Mesodermal cell (in vitro differentiated cells): ENCODE results near the gene FHAD1.
"Not testable (repeated sequence)": the region's sequence is repeated elsewhere in the genome, so short reads cannot be mapped to it uniquely, and the experiment has no call there.

Experiments
- H3K27ac ChIP-seq: 2 replicates; pipeline ENCODE4 v1.7.0; 2013; ENCODE audit warnings: mild to moderate bottlenecking, low read depth, low read length, moderate library complexity; ENCODE audit not compliant: severe bottlenecking
- H3K36me3 ChIP-seq: 2 replicates; pipeline ENCODE4 v1.7.1; 2013; ENCODE audit warnings: mild to moderate bottlenecking, low read length, moderate library complexity; ENCODE audit not compliant: control insufficient read depth, insufficient read depth
- H3K4me1 ChIP-seq: one replicate; pipeline ENCODE4 v1.7.1; 2013; ENCODE audit warnings: mild to moderate bottlenecking, low read length; ENCODE audit not compliant: insufficient read depth, control insufficient read depth, poor library complexity, severe bottlenecking
- H3K4me3 ChIP-seq: 2 replicates; pipeline ENCODE4 v1.7.0; 2013; ENCODE audit warnings: low read length, control low read depth, mild to moderate bottlenecking; ENCODE audit not compliant: insufficient read depth, poor library complexity, severe bottlenecking; ENCODE audit errors: extremely low read depth
- H3K9me3 ChIP-seq: 2 replicates; pipeline ENCODE4 v1.7.1; 2013; ENCODE audit warnings: mild to moderate bottlenecking, low read length, moderate library complexity; ENCODE audit not compliant: control insufficient read depth
- WGBS, 2 experiments: methylation state at CpG; one replicate each; pipeline ENCODE4 v1.1.5; 2013; ENCODE audit warnings: missing lambda C conversion rate in 2 of 2; ENCODE audit not compliant: insufficient coverage in 2 of 2; 5-methylcytosine and 5-hydroxymethylcytosine counted together

FHAD1 gene

DNA sequence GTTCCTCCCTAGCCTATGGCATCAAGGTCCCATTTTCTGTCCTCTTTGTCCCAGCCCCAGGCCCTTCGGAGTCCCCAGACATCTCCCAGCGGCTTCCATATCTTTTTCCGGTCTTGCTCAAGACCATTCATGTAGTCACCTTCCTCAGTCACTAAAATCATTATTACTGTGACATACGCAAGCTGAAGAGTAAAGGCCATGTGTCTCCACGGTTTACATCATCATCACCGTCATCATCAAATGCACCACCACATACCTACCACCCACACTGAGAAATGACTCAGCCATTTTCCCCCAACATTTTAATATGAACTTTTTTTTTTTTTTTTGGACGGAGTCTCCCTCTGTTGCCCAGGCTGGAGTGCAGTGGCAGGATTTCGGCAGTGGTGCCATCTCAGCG lies 43.4 kb downstream of the FHAD1 start:
- H3K4me3 ChIP-seq, result no peak overlapping the region
- no peaks in the 10 kb centered on the region for H3K4me1 ChIP-seq
- WGBS, 2 experiments, result 76 to 82% methylated on average over 6 to 9 of the region's 9 CpGs
- H3K36me3 ChIP-seq, result no peaks in the 10 kb centered on the region
- H3K9me3 ChIP-seq, result no peaks in the 10 kb centered on the region
- H3K27ac ChIP-seq, result no peak overlapping the region

DNA sequence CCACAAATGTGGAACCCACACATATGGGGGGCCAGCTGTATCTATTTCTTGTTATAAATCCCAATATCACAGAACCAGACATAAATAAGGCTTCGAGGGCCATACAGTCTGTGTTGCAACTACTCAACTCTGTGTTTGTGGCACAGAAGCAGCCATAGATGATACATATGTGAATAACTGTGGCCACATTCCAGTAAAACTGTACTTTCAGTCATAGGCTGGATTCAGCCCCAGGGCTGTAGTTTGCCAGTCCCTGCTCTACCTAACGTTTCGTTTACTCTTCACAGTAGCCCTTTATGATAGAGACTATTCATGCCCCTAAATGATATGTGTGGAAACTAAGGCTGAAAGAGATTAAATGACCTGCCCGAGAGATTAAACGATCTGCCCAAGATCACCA lies 48.7 kb downstream of the FHAD1 start:
- WGBS, 2 experiments, result 90 to 95% methylated on average over 4 to 5 of the region's 5 CpGs

DNA sequence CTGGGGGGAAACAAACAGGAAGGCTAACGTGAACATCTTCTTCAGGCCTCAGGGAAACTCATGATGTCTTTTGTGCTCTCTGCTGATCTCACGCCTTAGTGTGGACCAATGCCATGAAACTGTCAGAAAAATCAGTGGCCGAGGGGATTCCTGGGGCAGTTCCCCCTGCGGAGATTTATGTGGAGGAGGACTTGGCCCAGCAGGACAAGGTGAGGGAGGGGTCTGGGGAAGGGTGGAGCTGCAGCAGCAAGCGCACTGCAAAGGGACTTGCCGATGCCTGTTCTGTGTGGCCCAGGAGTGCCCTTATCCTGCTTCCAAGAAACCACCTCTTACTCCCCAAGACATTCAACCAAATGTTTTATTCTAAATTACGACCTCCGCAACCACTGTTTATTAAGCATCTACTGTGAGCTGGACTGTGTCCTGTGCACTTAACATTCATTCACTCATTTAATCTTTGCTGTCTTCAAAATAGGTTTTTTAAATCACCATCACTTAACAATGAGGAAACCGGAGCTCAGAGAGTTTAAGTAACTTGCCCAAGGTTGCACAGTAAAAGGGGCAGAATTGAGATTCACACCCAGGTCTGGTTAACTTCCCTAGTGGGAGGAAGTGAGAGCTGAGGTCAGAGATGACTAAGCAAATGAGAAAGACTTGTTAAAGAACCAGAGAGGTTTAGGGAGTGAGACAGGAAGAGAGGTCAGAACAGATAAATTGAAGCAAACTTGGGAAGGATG lies 49.7 kb downstream of the FHAD1 start:
- no peaks in the 10 kb centered on the region for H3K36me3 ChIP-seq
- H3K4me1 ChIP-seq, result no peaks in the 10 kb centered on the region
- no peaks in the 10 kb centered on the region for H3K9me3 ChIP-seq
- no peak overlapping the region for H3K4me3 ChIP-seq
- no peak overlapping the region for H3K27ac ChIP-seq
- WGBS, 2 experiments, result 84 to 89% methylated on average over 8 to 9 of the region's 9 CpGs

More for the DNA sequence above, 48.7 kb downstream of the FHAD1 start:
- Histone ChIP-seq H3K4me3 (no peak overlapping the region), H3K36me3 (no peaks in the 10 kb centered on the region), H3K9me3 (no peaks in the 10 kb centered on the region), H3K27ac (no peak overlapping the region), H3K4me1 (no peaks in the 10 kb centered on the region)

DNA sequence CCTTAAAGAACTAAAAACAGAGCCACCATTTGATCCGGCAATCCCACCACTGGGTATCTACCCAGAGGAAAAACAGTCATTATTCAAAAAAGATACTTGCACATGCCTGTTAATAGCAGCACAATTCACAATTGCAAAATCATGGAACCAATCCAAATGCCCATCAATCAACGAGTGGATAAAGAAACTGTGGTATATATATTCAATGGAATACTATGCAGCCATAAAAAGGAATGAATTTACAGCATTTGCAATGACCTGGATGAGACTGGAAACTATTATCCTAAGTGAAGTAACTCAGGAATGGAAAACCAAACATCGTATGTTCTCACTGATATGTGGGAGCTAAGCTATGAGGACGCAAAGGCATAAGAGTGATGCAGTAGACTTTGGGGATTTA lies 51.0 kb downstream of the FHAD1 start:
- H3K4me3 ChIP-seq, H3K4me1 ChIP-seq, H3K36me3 ChIP-seq, H3K9me3 ChIP-seq, H3K27ac ChIP-seq: not testable (repeated sequence)
- 89 to 100% methylated on average over 2 to 3 of the region's 4 CpGs for WGBS, 2 experiments

DNA sequence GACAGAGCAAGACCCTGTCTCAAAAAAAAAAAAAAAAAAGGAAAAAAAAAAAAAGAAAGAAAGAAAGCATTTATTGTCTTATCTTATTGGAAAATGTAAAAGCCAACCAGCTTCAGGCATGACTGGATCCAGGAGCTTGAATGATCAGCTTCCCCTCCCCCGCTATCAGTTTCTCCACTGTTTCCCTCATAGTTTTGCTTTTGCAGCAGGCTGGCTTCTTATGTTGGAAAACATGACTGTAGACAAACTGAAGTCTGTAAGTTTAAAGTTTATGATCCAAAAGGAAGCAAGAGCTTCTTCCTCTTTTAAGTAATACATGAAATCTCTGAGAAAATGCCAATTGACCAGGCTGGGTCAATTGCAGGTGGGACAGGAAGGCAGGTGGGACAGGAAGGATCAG lies 52.2 kb downstream of the FHAD1 start:
- no peak overlapping the region for H3K27ac ChIP-seq
- no peaks in the 10 kb centered on the region for H3K4me1 ChIP-seq
- 43 to 60% methylated on average over 1 of the region's 1 CpG for WGBS, 2 experiments
- H3K36me3 ChIP-seq, result no peaks in the 10 kb centered on the region
- H3K4me3 ChIP-seq, result no peak overlapping the region
- no peaks in the 10 kb centered on the region for H3K9me3 ChIP-seq

DNA sequence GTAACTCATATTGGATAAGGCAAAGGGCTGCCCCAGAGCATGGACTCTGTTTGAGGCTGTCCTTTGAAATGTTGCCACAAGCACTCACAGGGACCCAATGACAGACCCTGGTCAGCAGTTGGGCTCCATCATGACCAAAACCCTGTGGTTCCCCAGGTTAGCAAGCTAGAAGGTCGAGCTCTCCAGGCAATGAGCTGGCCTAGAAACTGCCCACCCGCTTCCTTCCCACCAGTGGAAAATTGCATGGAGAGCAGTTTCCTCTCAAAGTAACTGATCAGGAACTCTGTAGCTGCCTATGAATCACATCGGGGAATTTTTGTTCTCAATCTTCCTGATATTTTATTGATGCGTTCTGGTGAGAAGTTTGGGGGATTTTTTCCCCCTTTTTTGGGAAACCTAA lies 52.8 kb downstream of the FHAD1 start:
- Histone ChIP-seq H3K36me3 (no peaks in the 10 kb centered on the region), H3K9me3 (no peaks in the 10 kb centered on the region), H3K4me3 (no peak overlapping the region), H3K27ac (no peak overlapping the region), H3K4me1 (no peaks in the 10 kb centered on the region)
- 88 to 90% methylated on average over 2 to 4 of the region's 4 CpGs for WGBS, 2 experiments

DNA sequence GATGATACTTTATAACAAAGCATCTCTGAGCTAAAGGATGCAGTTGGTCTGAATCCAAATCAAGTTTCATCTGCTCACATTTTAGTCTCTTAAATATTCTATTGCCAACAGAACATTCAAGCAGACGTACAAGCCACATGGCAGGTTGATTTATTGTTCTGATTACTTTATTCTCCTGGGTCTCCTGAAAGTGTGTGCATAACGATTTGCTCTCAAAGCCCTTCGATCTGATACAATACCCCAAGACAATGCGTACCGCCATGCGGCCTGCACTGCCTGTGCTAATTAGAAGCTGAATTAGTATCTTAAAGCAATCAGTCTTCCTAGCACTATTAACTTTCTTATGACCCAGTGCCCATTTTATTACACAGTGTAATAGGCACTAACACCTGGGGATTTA lies 56.9 kb downstream of the FHAD1 start:
- Histone ChIP-seq H3K9me3 (no peaks in the 10 kb centered on the region), H3K4me1 (no peaks in the 10 kb centered on the region), H3K36me3 (no peaks in the 10 kb centered on the region), H3K27ac (no peak overlapping the region), H3K4me3 (no peak overlapping the region)
- 93% methylated on average over 2 to 6 of the region's 6 CpGs for WGBS, 2 experiments

DNA sequence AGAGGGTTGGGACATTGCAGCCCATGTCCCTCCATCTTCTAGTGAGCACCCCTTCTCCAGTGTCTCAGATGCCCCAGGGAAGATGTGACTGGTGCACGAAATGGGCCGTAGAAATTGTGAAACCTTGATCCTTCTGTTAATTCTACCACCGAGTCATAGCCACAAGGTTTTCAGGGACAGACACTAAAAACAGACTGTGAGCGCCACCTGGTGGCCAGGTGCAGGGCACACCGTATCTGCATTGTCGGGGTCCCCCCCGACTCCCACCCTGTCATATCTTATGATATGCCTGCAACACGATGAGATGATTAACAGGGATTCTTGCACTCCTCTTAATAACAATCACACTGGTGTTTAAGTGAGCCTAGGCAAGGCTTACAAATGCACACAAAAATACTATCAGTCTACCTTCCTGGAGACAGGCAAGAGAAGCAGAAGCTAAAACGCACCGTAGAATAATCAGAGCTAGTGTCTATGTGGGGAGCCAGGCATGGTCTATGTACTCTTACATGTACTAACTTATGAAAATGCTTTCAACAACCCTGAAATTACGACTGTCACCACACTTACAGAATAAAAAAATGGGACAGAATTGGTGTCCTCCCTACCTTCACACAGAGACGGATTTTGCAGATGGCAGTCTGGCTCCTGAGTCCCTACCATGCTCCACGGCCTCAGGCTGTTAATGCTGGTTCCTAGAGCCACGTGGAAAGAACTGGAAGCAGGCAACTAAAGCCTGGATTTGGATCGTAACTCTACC lies 57.9 kb downstream of the FHAD1 start:
- no peaks in the 10 kb centered on the region for H3K9me3 ChIP-seq
- H3K36me3 ChIP-seq, result no peaks in the 10 kb centered on the region
- H3K4me1 ChIP-seq, result no peaks in the 10 kb centered on the region
- no peak overlapping the region for H3K4me3 ChIP-seq
- H3K27ac ChIP-seq, result no peak overlapping the region
- WGBS, 2 experiments, result 30 to 33% methylated on average over 11 to 13 of the region's 15 CpGs

DNA sequence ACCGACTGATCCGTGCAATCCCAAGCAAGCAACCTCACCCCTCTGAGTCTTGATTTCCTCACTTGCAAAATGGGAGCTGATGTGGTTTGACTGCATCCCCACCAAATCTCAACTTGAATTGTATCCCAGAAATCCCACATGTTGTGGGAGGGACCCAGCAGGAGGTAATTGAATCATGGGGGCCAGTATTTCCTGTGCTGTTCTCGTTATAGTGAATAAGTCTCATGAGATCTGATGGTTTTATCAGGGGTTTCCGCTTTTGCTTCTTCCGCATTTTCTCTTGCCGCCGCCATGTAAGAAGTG lies 58.4 kb downstream of the FHAD1 start:
- Histone ChIP-seq H3K4me1 (no peaks in the 10 kb centered on the region), H3K9me3 (no peaks in the 10 kb centered on the region), H3K4me3 (no peak overlapping the region), H3K36me3 (no peaks in the 10 kb centered on the region), H3K27ac (no peak overlapping the region)
- 87 to 90% methylated on average over 5 to 6 of the region's 7 CpGs for WGBS, 2 experiments

DNA sequence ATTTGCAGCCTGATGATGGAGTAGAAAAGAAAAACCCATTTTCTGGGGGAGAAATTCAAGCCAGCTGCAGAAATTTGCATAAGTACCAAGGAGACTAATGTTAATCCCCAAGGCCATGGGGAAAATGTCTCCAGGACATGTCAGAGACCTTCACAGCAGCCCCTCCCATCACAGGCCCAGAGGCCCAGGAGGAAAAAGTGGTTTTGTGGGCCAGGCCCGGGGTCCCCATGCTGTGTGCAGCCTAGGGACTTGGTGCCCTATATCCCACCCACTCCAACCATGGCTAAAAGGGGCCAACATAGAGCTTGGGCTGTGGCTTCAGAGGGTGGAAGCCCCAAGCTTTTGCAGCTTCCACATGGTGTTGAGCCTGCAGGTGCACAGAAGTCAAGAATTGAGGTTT lies 59.3 kb downstream of the FHAD1 start:
- not testable (repeated sequence) for H3K4me1 ChIP-seq, H3K9me3 ChIP-seq, H3K36me3 ChIP-seq, H3K4me3 ChIP-seq, H3K27ac ChIP-seq
- WGBS, 2 experiments, result 50% methylated on average over 1 of the region's 1 CpG; no CpG with 5 or more reads in 1 of the 2 experiments

DNA sequence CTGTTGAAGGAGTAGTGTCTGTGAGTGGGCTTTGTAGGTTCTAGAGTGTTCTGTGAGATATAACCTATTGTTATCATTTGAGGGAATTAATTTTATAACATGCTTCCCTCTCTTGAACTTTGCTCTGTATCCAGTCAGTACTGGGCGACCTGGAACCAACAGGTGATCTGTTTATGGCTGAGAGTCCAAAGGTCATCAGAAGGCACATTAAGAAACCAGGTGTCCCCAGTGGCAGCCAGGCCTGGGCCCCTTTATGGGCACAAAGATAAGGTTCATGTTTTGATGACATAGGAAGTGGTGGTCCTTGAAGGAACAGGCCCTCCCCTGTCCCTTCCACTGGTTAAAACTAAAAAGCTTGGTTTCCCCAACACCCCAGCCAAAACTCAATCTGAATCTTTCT lies 61.1 kb downstream of the FHAD1 start:
- H3K27ac ChIP-seq, result no peak overlapping the region
- no peaks in the 10 kb centered on the region for H3K4me1 ChIP-seq
- H3K36me3 ChIP-seq, result no peaks in the 10 kb centered on the region
- WGBS, 2 experiments, result 71% methylated on average over 1 of the region's 1 CpG; no CpG with 5 or more reads in 1 of the 2 experiments
- H3K9me3 ChIP-seq, result no peaks in the 10 kb centered on the region
- no peak overlapping the region for H3K4me3 ChIP-seq
